HepG2 (cell line): Measurements from ENCODE around the gene IFNA6. TPM values are rescaled to one million over a fixed set of nuclear protein-coding genes. Genes with fewer than 3 reads are reported as not detected.

Source experiments
- ATAC-seq: fragments of 200-7000 bp; cut with Tn5 transposase; 3 replicates; pipeline ENCODE4 v1.9.1; 2020; ENCODE audit warnings: mild to moderate bottlenecking, moderate library complexity
- BruUV-seq: library from RNA; stranded (reverse); fragments of 400-500 nt; replicated peaks from 2 replicates; lab custom pipeline; 2021; lab: Mats Ljungman, UMichigan
- CTCF ChIA-PET: fragments of 300-600 bp; formaldehyde crosslinking; extraction: SDS; loops from one replicate; lab custom pipeline; 2021; ENCODE audit warnings: low total read pairs, inconsistent platforms, low intra/inter-chr PET ratio; lab: Yijun Ruan, JAX
- POLR2A ChIA-PET: fragments of 350-600 bp; sonication (Branson Sonifier 250); formaldehyde crosslinking; loops from one replicate; lab custom pipeline; 2020; ENCODE audit warnings: antibody characterized with exemption, inconsistent platforms; lab: Yijun Ruan, JAX
- DNase-seq: peaks from one replicate; pipeline ENCODE4 v3.0.0-alpha.2; 2015; ENCODE audit warnings: low spot score
- FAIRE-seq: peaks from 3 replicates; lab custom pipeline; 2011; peaks lifted over from hg19 to GRCh38; lab: Jason Lieb, UNC
- H2AFZ ChIP-seq: one replicate; pipeline ENCODE4 v1.6.1; 2011; ENCODE audit warnings: low read length, inconsistent platforms
- H3K27ac ChIP-seq: fragments of 300-600 bp; 3 replicates; pipeline ENCODE4 v1.8.0; 2011; ENCODE audit warnings: mixed run types, mild to moderate bottlenecking, mixed read lengths, low read length, inconsistent platforms; ENCODE audit not compliant: insufficient read depth; ENCODE audit errors: extremely low read length
- H3K27me3 ChIP-seq, 2 experiments: fragments of 200-600 bp in 1 of 2; 2 replicates in 1 of 2; 3 replicates in 1 of 2; pipeline versions ENCODE4 v1.6.0 to v1.8.0; 2011; ENCODE audit warnings: low read length in 2 of 2, mild to moderate bottlenecking in 2 of 2, moderate library complexity in 2 of 2, inconsistent platforms in 1 of 2; ENCODE audit not compliant: insufficient read depth in 2 of 2, control insufficient read depth in 1 of 2
- H3K36me3 ChIP-seq, 2 experiments: fragments of 200-600 bp in 1 of 2; replicated peaks in 1 of 2; 2 replicates in 1 of 2; 3 replicates in 1 of 2; pipeline versions ENCODE4 v1.5.1 to v1.8.0; 2011; ENCODE audit warnings: low read length in 2 of 2, inconsistent platforms in 1 of 2; ENCODE audit not compliant: insufficient read depth in 2 of 2, control insufficient read depth in 1 of 2
- H3K4me1 ChIP-seq: 2 replicates; pipeline ENCODE4 v1.5.1; 2012; ENCODE audit warnings: low read length, inconsistent platforms; ENCODE audit not compliant: insufficient read depth
- H3K4me2 ChIP-seq: 2 replicates; pipeline ENCODE4 v1.6.0; 2011; ENCODE audit warnings: low read depth, low read length, inconsistent platforms
- H3K4me3 ChIP-seq, 3 experiments: fragments of 200-600 bp in 1 of 3; sonication (generic), shearing (Covaris generic) in 1 of 3; replicated peaks in 1 of 3; 2 replicates each; pipeline ENCODE4 v1.5.1; 2011 to 2016; ENCODE audit warnings: low read length in 3 of 3, inconsistent platforms in 2 of 3, low read depth in 2 of 3, mild to moderate bottlenecking in 2 of 3, control low read depth in 1 of 3, mixed read lengths in 1 of 3; ENCODE audit not compliant: insufficient read depth in 1 of 3
- H3K79me2 ChIP-seq: one replicate; pipeline ENCODE4 v1.6.1; 2011; ENCODE audit warnings: low read length, inconsistent platforms; ENCODE audit not compliant: insufficient read depth
- H3K9ac ChIP-seq: 2 replicates; pipeline ENCODE4 v1.6.0; 2011; ENCODE audit warnings: mild to moderate bottlenecking, low read depth, low read length, inconsistent platforms; ENCODE audit not compliant: insufficient read depth
- H3K9me3 ChIP-seq: 2 replicates; pipeline ENCODE4 v1.5.1; 2012; ENCODE audit warnings: mild to moderate bottlenecking, low read length
- H4K20me1 ChIP-seq: 2 replicates; pipeline ENCODE4 v1.6.0; 2011; ENCODE audit warnings: inconsistent platforms, mild to moderate bottlenecking, low read length, moderate library complexity; ENCODE audit not compliant: insufficient read depth
- ATF6 ChIP-seq: sonication (generic); formaldehyde crosslinking; conservative IDR thresholded peaks from 2 replicates; pipeline ENCODE4 v1.4.0; 2020; ENCODE audit warnings: missing genetic modification reagents
- CSRNP2 ChIP-seq: sonication (generic); formaldehyde crosslinking; conservative IDR thresholded peaks from 2 replicates; pipeline ENCODE4 v1.8.0; 2022; ENCODE audit warnings: low read depth, missing genetic modification reagents
- ERF ChIP-seq: IDR thresholded peaks from 2 replicates; pipeline ENCODE4 v1.6.1; 2018; ENCODE audit warnings: missing biosample characterization, missing genetic modification reagents
- HMGA1 ChIP-seq: sonication (generic); formaldehyde crosslinking; conservative IDR thresholded peaks from 2 replicates; pipeline ENCODE4 v1.4.0; 2020; ENCODE audit warnings: missing genetic modification reagents
- JDP2 ChIP-seq: sonication (generic); formaldehyde crosslinking; IDR thresholded peaks from 2 replicates; pipeline ENCODE4 v1.8.1; 2022; ENCODE audit warnings: missing genetic modification reagents, borderline replicate concordance
- RAD21 ChIP-seq: fragments of 450-650 bp; formaldehyde crosslinking; IDR thresholded peaks from 2 replicates; pipeline ENCODE4 v1.5.0; 2020; ENCODE audit warnings: mild to moderate bottlenecking
- REPIN1 ChIP-seq: sonication (generic); formaldehyde crosslinking; IDR thresholded peaks from 2 replicates; pipeline ENCODE4 v1.8.0; 2022; ENCODE audit warnings: missing genetic modification reagents, low read depth, mild to moderate bottlenecking, borderline replicate concordance
- STAG1 ChIP-seq: sonication (generic); formaldehyde crosslinking; IDR thresholded peaks from 2 replicates; pipeline ENCODE4 v1.4.0; 2020; ENCODE audit warnings: missing genetic modification reagents
- TOPORS ChIP-seq: sonication (generic); formaldehyde crosslinking; IDR thresholded peaks from 2 replicates; pipeline ENCODE4 v1.8.0; 2023; ENCODE audit warnings: mild to moderate bottlenecking, missing genetic modification reagents
- ZBED4 ChIP-seq: sonication (generic); formaldehyde crosslinking; IDR thresholded peaks from 2 replicates; pipeline ENCODE4 v1.4.0; 2020; ENCODE audit warnings: missing genetic modification reagents, borderline replicate concordance
- ZMYM3 ChIP-seq: sonication (generic); formaldehyde crosslinking; IDR thresholded peaks from 2 replicates; pipeline ENCODE4 v1.5.1; 2020; ENCODE audit warnings: mild to moderate bottlenecking, missing genetic modification reagents
- ZNF281 ChIP-seq: sonication (generic); formaldehyde crosslinking; IDR thresholded peaks from 2 replicates; pipeline ENCODE4 v1.4.0; 2020; ENCODE audit warnings: missing genetic modification reagents, borderline replicate concordance
- ZNF83 ChIP-seq: sonication (generic); formaldehyde crosslinking; IDR thresholded peaks from 2 replicates; pipeline ENCODE4 v1.4.0; 2020; ENCODE audit warnings: missing genetic modification reagents, mild to moderate bottlenecking, borderline replicate concordance
- whole genome bisulfite sequencing: methylation state at CpG from one replicate; pipeline ENCODE4 v1.1.6; 2017; ENCODE audit warnings: low lambda C conversion rate; 5-methylcytosine and 5-hydroxymethylcytosine counted together
- in situ Hi-C: cut with HindIII; loops from 2 replicates; pipeline ENCODE4 v1.10.0; 2017; ENCODE audit warnings: low pct_unique_long_range_greater_than_20kb; ENCODE audit not compliant: extremely low pct_ligation_motif_present
- intact Hi-C: fragments of 100-400 bp; cut with micrococcal nuclease; formaldehyde crosslinking; loops from one replicate; pipeline ENCODE4 v1.10.0; 2022; ENCODE audit not compliant: unreplicated experiment
- polyA plus RNA-seq, 8 experiments: library from polyadenylated mRNA; depleted of rRNA in 3 of 8; stranded (reverse) in 7 of 8; unstranded in 1 of 8; fragments of >200 nt; fragmentation: Illumina TruSeq in 4 of 8; extraction: Trizol in 4 of 8; gene quantifications; 2 replicates each; pipeline versions ENCODE4 v1.2.1 to v1.2.3, GENCODE V29; 2011 to 2016; ENCODE audit warnings: low read depth in 4 of 8, missing spikeins in 1 of 8, mixed read lengths in 1 of 8; ENCODE audit not compliant: insufficient read depth in 1 of 8
- total RNA-seq, 5 experiments: library from RNA; depleted of rRNA; stranded (reverse); fragments of >200 nt; fragmentation: Illumina TruSeq; extraction: Trizol; gene quantifications; 2 replicates each; pipeline ENCODE4 v1.2.3, GENCODE V29; 2016; ENCODE audit warnings: low read depth in 1 of 5

IFNA6 gene
- total and polyA plus RNA-seq, 2 of the 13 experiments (the other 11 are each of a cell fraction or from before 2014, with no cell fraction given) = not detected

- DNase-seq (peak; percentile 39), FAIRE-seq (peak; percentile 79), ATAC-seq (peak; percentile 90)
- Histone ChIP-seq H3K4me2 (no peak overlapping the region), H3K9me3 (no peaks in the 10 kb centered on the region), H4K20me1 (peaks cover 6% of the 10 kb centered on the region; the same call in 1 of the 2 replicates), H3K36me3 (peaks cover 0 to 11% of the 10 kb centered on the region in 2 experiments; a peak in 1 of 5 replicates), H3K27ac (no peak overlapping the region), H3K4me1 (peaks cover 3% of the 10 kb centered on the region; the same call in 1 of the 2 replicates), H3K9ac (no peak overlapping the region), H2AFZ (no peak overlapping the region), H3K27me3 (no peaks in the 10 kb centered on the region), H3K79me2 (peaks cover 2% of the 10 kb centered on the region), H3K4me3 (no peak overlapping the region)
- POLR2A ChIA-PET = interaction anchor here (1.0 kb wide), 1 partner anchor 9 kb away, joined by 7 read pairs; the partner anchor contains the start of gene KLHL9
- no TSS peak for BruUV-seq
- in situ Hi-C loops (no loop called here), intact Hi-C loops (loop anchor here (1.0 to 2.0 kb wide), 3 partner anchors 70 to 462 kb away; no protein-coding TSS in a partner anchor)
- CTCF ChIA-PET = interaction anchor here (0.7 to 2.2 kb wide), 3 partner anchors 69 to 463 kb away, joined by 4 to 23 read pairs (median 5); no protein-coding TSS in a partner anchor
- WGBS = 48% methylated on average over 2 of the region's 2 CpGs
- no peak for TF ChIP-seq ATF6 (CRISPR knock-in tag)
- no peak for TF ChIP-seq ZNF281
- TF ChIP-seq HMGA1 (CRISPR knock-in tag) = no peak
- no peak for TF ChIP-seq JDP2 (CRISPR knock-in tag)
- TF ChIP-seq CSRNP2 = no peak
- no peak for TF ChIP-seq ZBED4 (CRISPR knock-in tag)
- TF ChIP-seq ZMYM3 (CRISPR knock-in tag) = no peak
- TF ChIP-seq REPIN1 (CRISPR knock-in tag) = no peak
- TF ChIP-seq ERF = no peak
- peak; percentile 68 for TF ChIP-seq STAG1 (CRISPR knock-in tag)
- no peak for TF ChIP-seq ZNF83 (CRISPR knock-in tag)
- no peak for TF ChIP-seq TOPORS (CRISPR knock-in tag)
- 0 out of 2 replicates have a peak, but pooled peaks have one; percentile 21 for TF ChIP-seq RAD21 (CRISPR knock-in tag)
Measured at GRCh38 chr9:21326526-21327139, 24.1 kb downstream of the IFNA6 start.
